ENCODE data around the gene RNASE4. TPM values are rescaled to one million over a fixed set of nuclear protein-coding genes. Genes with fewer than 3 reads are reported as not detected.

RNASE4 gene
- polyA plus RNA-seq, 1 donor from 2014 or later, result 9.0 TPM

GRCh38 chr14:20683125-20683890 lies 1.1 kb upstream of the RNASE4 start:
- no peaks in the 10 kb centered on the region for H3K9me3 Mint-ChIP-seq

GRCh38 chr14:20684662-20685456 lies 499 bp downstream of the RNASE4 start:
- H3K27ac Mint-ChIP-seq, result no peak overlapping the region
- no peak overlapping the region for H3K4me3 Mint-ChIP-seq

More at GRCh38 chr14:20683125-20683890, 1.1 kb upstream of the RNASE4 start:
- no peak overlapping the region for H3K27ac Mint-ChIP-seq
- H3K4me3 Mint-ChIP-seq, result no peak overlapping the region
- peaks cover 22 to 29% (median 28%) of the 10 kb centered on the region in 3 donors for H3K4me1 Mint-ChIP-seq
- no peaks in the 10 kb centered on the region for H3K36me3 Mint-ChIP-seq
- no peaks in the 10 kb centered on the region for H3K27me3 Mint-ChIP-seq

GRCh38 chr14:20686386-20687143 lies 2.2 kb downstream of the RNASE4 start:
- Mint-ChIP-seq H3K9me3 (no peaks in the 10 kb centered on the region), H3K27me3 (no peaks in the 10 kb centered on the region), H3K36me3 (no peaks in the 10 kb centered on the region), H3K4me1 (peaks cover 12 to 20% (median 17%) of the 10 kb centered on the region in 3 donors), H3K4me3 (peak overlapping the region in 1 of 4 donors; percentile 15), H3K27ac (peak overlapping the region in 2 of 3 donors; percentile 56 to 80)

More at GRCh38 chr14:20684662-20685456, 499 bp downstream of the RNASE4 start:
- Mint-ChIP-seq H3K36me3 (no peaks in the 10 kb centered on the region), H3K4me1 (peaks cover 22 to 29% (median 26%) of the 10 kb centered on the region in 3 donors), H3K9me3 (no peaks in the 10 kb centered on the region), H3K27me3 (no peaks in the 10 kb centered on the region)

GRCh38 chr14:20687362-20688166 lies 3.2 kb downstream of the RNASE4 start:
- H3K4me3 Mint-ChIP-seq, result peak overlapping the region in 1 of 4 donors; percentile 30

GRCh38 chr14:20688167-20688839 lies 3.9 kb downstream of the RNASE4 start, which contains the start of gene ANG:
ANG (plus strand) TSS chr14:20688764; CDS start chr14:20693565, 4,801 bp downstream.
- Mint-ChIP-seq H3K9me3 (no peaks in the 10 kb centered on the region), H3K27me3 (no peaks in the 10 kb centered on the region), H3K27ac (peak within 1 kb of the TSS; percentile 18 to 56 (median 36)), H3K4me3 (peak within 1 kb of the TSS in 1 of 4 donors; percentile 30), H3K4me1 (peaks cover 12 to 17% (median 16%) of the 10 kb centered on the region in 3 donors), H3K36me3 (no peaks in the 10 kb centered on the region)

More at GRCh38 chr14:20687362-20688166, 3.2 kb downstream of the RNASE4 start:
- no peaks in the 10 kb centered on the region for H3K27me3 Mint-ChIP-seq
- no peaks in the 10 kb centered on the region for H3K36me3 Mint-ChIP-seq
- H3K27ac Mint-ChIP-seq, result peak overlapping the region; percentile 18 to 56 (median 36)
- H3K4me1 Mint-ChIP-seq, result peaks cover 12 to 17% (median 16%) of the 10 kb centered on the region in 3 donors
- no peaks in the 10 kb centered on the region for H3K9me3 Mint-ChIP-seq

GRCh38 chr14:20690848-20691640 lies 6.7 kb downstream of the RNASE4 start:
- no peaks in the 10 kb centered on the region for H3K27me3 Mint-ChIP-seq
- peaks cover 5 to 10% (median 6%) of the 10 kb centered on the region in 3 donors for H3K4me1 Mint-ChIP-seq
- H3K9me3 Mint-ChIP-seq, result no peaks in the 10 kb centered on the region
- no peaks in the 10 kb centered on the region for H3K36me3 Mint-ChIP-seq
- peak overlapping the region in 1 of 4 donors; percentile 13 for H3K4me3 Mint-ChIP-seq
- no peak overlapping the region for H3K27ac Mint-ChIP-seq

- Mint-ChIP-seq H3K4me3 (peak overlapping the region in 1 of 4 donors; percentile 21), H3K36me3 (no peaks in the 10 kb centered on the region), H3K9me3 (no peaks in the 10 kb centered on the region), H3K4me1 (peaks cover 4 to 6% (median 4%) of the 10 kb centered on the region in 3 donors), H3K27ac (no peak overlapping the region), H3K27me3 (no peaks in the 10 kb centered on the region)
Observed at GRCh38 chr14:20692116-20692751, 7.9 kb downstream of the RNASE4 start.

GRCh38 chr14:20696764-20697163 lies 12.4 kb downstream of the RNASE4 start:
- H3K9me3 Mint-ChIP-seq, result no peaks in the 10 kb centered on the region
- H3K36me3 Mint-ChIP-seq, result peaks cover 2% of the 10 kb centered on the region
- no peak overlapping the region for H3K27ac Mint-ChIP-seq
- peaks cover 0 to 4% (median 1%) of the 10 kb centered on the region in 3 donors for H3K4me1 Mint-ChIP-seq
- no peak overlapping the region for H3K4me3 Mint-ChIP-seq
- no peaks in the 10 kb centered on the region for H3K27me3 Mint-ChIP-seq

- no peak overlapping the region for H3K27ac Mint-ChIP-seq
- H3K27me3 Mint-ChIP-seq, result no peaks in the 10 kb centered on the region
- H3K4me3 Mint-ChIP-seq, result no peak overlapping the region
- H3K9me3 Mint-ChIP-seq, result no peaks in the 10 kb centered on the region
- peaks cover 2% of the 10 kb centered on the region for H3K36me3 Mint-ChIP-seq
- peaks cover 0 to 4% (median 1%) of the 10 kb centered on the region in 3 donors for H3K4me1 Mint-ChIP-seq
Observed at GRCh38 chr14:20697273-20698017, 13.1 kb downstream of the RNASE4 start.

- no peaks in the 10 kb centered on the region for H3K9me3 Mint-ChIP-seq
- no peak overlapping the region for H3K27ac Mint-ChIP-seq
- no peaks in the 10 kb centered on the region for H3K27me3 Mint-ChIP-seq
- peaks cover 0 to 4% (median 1%) of the 10 kb centered on the region in 3 donors for H3K4me1 Mint-ChIP-seq
- peaks cover 2% of the 10 kb centered on the region for H3K36me3 Mint-ChIP-seq
- H3K4me3 Mint-ChIP-seq, result no peak overlapping the region
Observed at GRCh38 chr14:20698018-20698329, 13.6 kb downstream of the RNASE4 start.

- Mint-ChIP-seq H3K4me3 (peak overlapping the region in 1 of 4 donors; percentile 21), H3K36me3 (peaks cover 2% of the 10 kb centered on the region), H3K4me1 (peaks cover 0 to 4% (median 1%) of the 10 kb centered on the region in 3 donors), H3K27me3 (no peaks in the 10 kb centered on the region), H3K9me3 (no peaks in the 10 kb centered on the region), H3K27ac (no peak overlapping the region)
Observed at GRCh38 chr14:20698934-20699333, 14.6 kb downstream of the RNASE4 start.

- no peaks in the 10 kb centered on the region for H3K9me3 Mint-ChIP-seq
- no peaks in the 10 kb centered on the region for H3K27me3 Mint-ChIP-seq
- no peak overlapping the region for H3K4me3 Mint-ChIP-seq
- H3K36me3 Mint-ChIP-seq, result peaks cover 2% of the 10 kb centered on the region
- no peak overlapping the region for H3K27ac Mint-ChIP-seq
- peaks cover 0 to 4% (median 1%) of the 10 kb centered on the region in 3 donors for H3K4me1 Mint-ChIP-seq
Observed at GRCh38 chr14:20699931-20700330, 15.6 kb downstream of the RNASE4 start.

All from IgD-negative memory B cell (primary cell).